Measurements from ENCODE around the gene MYH13.

DNA sequence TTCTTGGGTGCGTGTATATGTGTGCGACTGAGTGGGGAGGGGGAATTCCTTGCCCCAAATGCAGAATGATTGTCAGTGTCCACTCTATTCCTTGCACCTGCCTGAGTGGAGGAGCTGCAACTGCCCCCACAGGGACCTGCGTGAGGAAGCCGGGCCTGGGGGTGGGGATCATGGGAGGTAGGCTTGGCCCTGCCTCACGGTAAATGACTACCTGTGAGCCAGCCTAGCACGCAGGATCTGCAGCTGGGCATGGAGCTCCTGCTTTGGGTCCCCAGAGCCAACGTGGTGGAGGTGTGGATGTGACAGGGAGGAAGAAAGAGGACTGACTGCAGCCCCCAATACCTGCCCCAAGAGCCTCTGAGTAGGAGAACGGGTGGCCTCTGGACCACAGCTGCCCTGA is 97.4 kb downstream of the MYH13 start:
- TF ChIP-seq POLR2A (IDR thresholded peaks at IDR 0.05; ENCODE audit: low read depth) (no peak), POLR2AphosphoS5 (IDR thresholded peaks at IDR 0.05) (no peak)
- TF ChIP-seq, protein P1, sequence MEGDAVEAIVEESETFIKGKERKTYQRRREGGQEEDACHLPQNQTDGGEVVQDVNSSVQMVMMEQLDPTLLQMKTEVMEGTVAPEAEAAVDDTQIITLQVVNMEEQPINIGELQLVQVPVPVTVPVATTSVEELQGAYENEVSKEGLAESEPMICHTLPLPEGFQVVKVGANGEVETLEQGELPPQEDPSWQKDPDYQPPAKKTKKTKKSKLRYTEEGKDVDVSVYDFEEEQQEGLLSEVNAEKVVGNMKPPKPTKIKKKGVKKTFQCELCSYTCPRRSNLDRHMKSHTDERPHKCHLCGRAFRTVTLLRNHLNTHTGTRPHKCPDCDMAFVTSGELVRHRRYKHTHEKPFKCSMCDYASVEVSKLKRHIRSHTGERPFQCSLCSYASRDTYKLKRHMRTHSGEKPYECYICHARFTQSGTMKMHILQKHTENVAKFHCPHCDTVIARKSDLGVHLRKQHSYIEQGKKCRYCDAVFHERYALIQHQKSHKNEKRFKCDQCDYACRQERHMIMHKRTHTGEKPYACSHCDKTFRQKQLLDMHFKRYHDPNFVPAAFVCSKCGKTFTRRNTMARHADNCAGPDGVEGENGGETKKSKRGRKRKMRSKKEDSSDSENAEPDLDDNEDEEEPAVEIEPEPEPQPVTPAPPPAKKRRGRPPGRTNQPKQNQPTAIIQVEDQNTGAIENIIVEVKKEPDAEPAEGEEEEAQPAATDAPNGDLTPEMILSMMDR (IDR thresholded peaks at IDR 0.05): no peak
